HG02981 (cell line): ENCODE results near the gene BLOC1S1.

Source experiments
- ATAC-seq: cut with Tn5 transposase; IDR thresholded peaks from one replicate; pipeline ENCODE4 v1.9.1; 2021; ENCODE audit warnings: mild to moderate bottlenecking, moderate library complexity; ENCODE audit not compliant: unreplicated experiment

BLOC1S1 gene

GRCh38 chr12:55715833-55716581 is at the start of gene BLOC1S1:
Gene BLOC1S1 (plus strand): TSS chr12:55716046. CDS start chr12:55716052, 6 bp downstream.
- peak; percentile 88 for ATAC-seq

- ATAC-seq = no peak
Measured at GRCh38 chr12:55666508-55666907, 49.3 kb upstream of the BLOC1S1 start.

- ATAC-seq = no peak
Measured at GRCh38 chr12:55670276-55670675, 45.6 kb upstream of the BLOC1S1 start.

GRCh38 chr12:55671746-55672145 is 44.1 kb upstream of the BLOC1S1 start:
- no peak for ATAC-seq

- ATAC-seq = peak; percentile 98
Measured at GRCh38 chr12:55673638-55674037, 42.2 kb upstream of the BLOC1S1 start.

- ATAC-seq = no peak
Measured at GRCh38 chr12:55675666-55676065, 40.2 kb upstream of the BLOC1S1 start.

- no peak for ATAC-seq
Measured at GRCh38 chr12:55676707-55677106, 39.1 kb upstream of the BLOC1S1 start.

GRCh38 chr12:55679691-55680090 is 36.2 kb upstream of the BLOC1S1 start:
- no peak for ATAC-seq

GRCh38 chr12:55681142-55682077 is 34.4 kb upstream of the BLOC1S1 start:
- ATAC-seq = no peak

- no peak for ATAC-seq
Measured at GRCh38 chr12:55682087-55682796, 33.6 kb upstream of the BLOC1S1 start.

- ATAC-seq = no peak
Measured at GRCh38 chr12:55683676-55684075, 32.2 kb upstream of the BLOC1S1 start.

- no peak for ATAC-seq
Measured at GRCh38 chr12:55684761-55685370, 31.0 kb upstream of the BLOC1S1 start.

- ATAC-seq = no peak
Measured at GRCh38 chr12:55685671-55686070, 30.2 kb upstream of the BLOC1S1 start.

- no peak for ATAC-seq
Measured at GRCh38 chr12:55686366-55687010, 29.4 kb upstream of the BLOC1S1 start.

GRCh38 chr12:55687746-55688145 is 28.1 kb upstream of the BLOC1S1 start:
- no peak for ATAC-seq

- no peak for ATAC-seq
Measured at GRCh38 chr12:55688716-55689655, 26.9 kb upstream of the BLOC1S1 start.

- no peak for ATAC-seq
Measured at GRCh38 chr12:55692631-55693322, 23.1 kb upstream of the BLOC1S1 start.

GRCh38 chr12:55693323-55694187 is 22.3 kb upstream of the BLOC1S1 start:
- ATAC-seq = no peak
